ENCODE data around the gene MARK1.

DNA sequence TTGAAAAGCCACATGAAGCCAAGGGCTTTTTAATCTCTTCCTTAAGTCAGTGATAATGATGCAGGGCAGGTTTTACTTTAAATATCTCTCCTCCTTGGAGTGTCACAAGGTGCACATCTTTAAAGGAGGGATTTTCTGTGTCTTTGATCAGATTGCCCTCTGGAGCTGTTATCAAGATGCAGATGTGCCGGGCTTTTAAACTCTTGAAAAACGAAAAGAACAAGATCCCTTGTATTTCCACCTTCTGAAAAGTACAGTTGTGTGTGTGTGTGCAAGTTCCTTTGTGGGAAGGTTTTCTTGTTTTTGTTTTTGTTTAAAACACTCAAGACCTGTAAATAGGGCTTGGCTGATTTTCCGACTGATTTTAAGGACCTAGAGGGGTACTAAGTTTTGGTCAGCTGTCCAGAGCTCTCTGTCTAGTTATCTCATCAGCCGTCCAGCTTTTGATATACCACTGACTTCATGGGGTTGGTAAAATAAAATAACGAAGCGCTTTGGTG, 1.6 kb downstream of the MARK1 start:
- TF ChIP-seq TEAD4 (IDR thresholded peaks at IDR 0.05) (no peak), CREB1 (IDR thresholded peaks at IDR 0.05; ENCODE audit: low read depth) (no peak), NFIC (IDR thresholded peaks at IDR 0.05) (no peak)
- TF ChIP-seq, protein P1, sequence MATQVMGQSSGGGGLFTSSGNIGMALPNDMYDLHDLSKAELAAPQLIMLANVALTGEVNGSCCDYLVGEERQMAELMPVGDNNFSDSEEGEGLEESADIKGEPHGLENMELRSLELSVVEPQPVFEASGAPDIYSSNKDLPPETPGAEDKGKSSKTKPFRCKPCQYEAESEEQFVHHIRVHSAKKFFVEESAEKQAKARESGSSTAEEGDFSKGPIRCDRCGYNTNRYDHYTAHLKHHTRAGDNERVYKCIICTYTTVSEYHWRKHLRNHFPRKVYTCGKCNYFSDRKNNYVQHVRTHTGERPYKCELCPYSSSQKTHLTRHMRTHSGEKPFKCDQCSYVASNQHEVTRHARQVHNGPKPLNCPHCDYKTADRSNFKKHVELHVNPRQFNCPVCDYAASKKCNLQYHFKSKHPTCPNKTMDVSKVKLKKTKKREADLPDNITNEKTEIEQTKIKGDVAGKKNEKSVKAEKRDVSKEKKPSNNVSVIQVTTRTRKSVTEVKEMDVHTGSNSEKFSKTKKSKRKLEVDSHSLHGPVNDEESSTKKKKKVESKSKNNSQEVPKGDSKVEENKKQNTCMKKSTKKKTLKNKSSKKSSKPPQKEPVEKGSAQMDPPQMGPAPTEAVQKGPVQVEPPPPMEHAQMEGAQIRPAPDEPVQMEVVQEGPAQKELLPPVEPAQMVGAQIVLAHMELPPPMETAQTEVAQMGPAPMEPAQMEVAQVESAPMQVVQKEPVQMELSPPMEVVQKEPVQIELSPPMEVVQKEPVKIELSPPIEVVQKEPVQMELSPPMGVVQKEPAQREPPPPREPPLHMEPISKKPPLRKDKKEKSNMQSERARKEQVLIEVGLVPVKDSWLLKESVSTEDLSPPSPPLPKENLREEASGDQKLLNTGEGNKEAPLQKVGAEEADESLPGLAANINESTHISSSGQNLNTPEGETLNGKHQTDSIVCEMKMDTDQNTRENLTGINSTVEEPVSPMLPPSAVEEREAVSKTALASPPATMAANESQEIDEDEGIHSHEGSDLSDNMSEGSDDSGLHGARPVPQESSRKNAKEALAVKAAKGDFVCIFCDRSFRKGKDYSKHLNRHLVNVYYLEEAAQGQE (IDR thresholded peaks at IDR 0.05; ENCODE audit: low read depth) = no peak
- TF ChIP-seq, protein P2, sequence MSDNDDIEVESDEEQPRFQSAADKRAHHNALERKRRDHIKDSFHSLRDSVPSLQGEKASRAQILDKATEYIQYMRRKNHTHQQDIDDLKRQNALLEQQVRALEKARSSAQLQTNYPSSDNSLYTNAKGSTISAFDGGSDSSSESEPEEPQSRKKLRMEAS (IDR thresholded peaks at IDR 0.05) = no peak

Measured in Ishikawa (cell line).